ENCODE measurements around the gene PIK3C2A.

Gene PIK3C2A

GRCh38 chr11:17214338-17214737, 6.6 kb upstream of the PIK3C2A start:
- DNase-seq (ENCODE audit: low read depth in 2 of 3, low spot score in 1 of 3), result no peak

GRCh38 chr11:17211286-17211685, 3.5 kb upstream of the PIK3C2A start:
- DNase-seq (ENCODE audit: low read depth in 2 of 3, low spot score in 1 of 3), result no peak

GRCh38 chr11:17209939-17210245, 2.1 kb upstream of the PIK3C2A start:
- no peak for DNase-seq (ENCODE audit: low read depth in 2 of 3, low spot score in 1 of 3)

GRCh38 chr11:17208257-17208999, 642 bp upstream of the PIK3C2A start:
- DNase-seq (ENCODE audit: low read depth in 2 of 3, low spot score in 1 of 3), result peak; percentile 11 to 47 (median 12)

GRCh38 chr11:17206463-17206862, 1.3 kb downstream of the PIK3C2A start:
- no peak for DNase-seq (ENCODE audit: low read depth in 2 of 3, low spot score in 1 of 3)

- DNase-seq (ENCODE audit: low read depth in 2 of 3, low spot score in 1 of 3), result no peak
Measured at GRCh38 chr11:17197431-17197898, 10.3 kb downstream of the PIK3C2A start.

GRCh38 chr11:17188675-17189074, 19.1 kb downstream of the PIK3C2A start:
- DNase-seq (ENCODE audit: low read depth in 2 of 3, low spot score in 1 of 3), result no peak

GRCh38 chr11:17186932-17187692, 20.7 kb downstream of the PIK3C2A start:
- DNase-seq (ENCODE audit: low read depth in 2 of 3, low spot score in 1 of 3), result no peak

GRCh38 chr11:17185938-17186337, 21.8 kb downstream of the PIK3C2A start:
- DNase-seq (ENCODE audit: low read depth in 2 of 3, low spot score in 1 of 3), result no peak

- no peak for DNase-seq (ENCODE audit: low read depth in 2 of 3, low spot score in 1 of 3)
Measured at GRCh38 chr11:17184882-17185587, 22.8 kb downstream of the PIK3C2A start.

- no peak for DNase-seq (ENCODE audit: low read depth in 2 of 3, low spot score in 1 of 3)
Measured at GRCh38 chr11:17183836-17184235, 23.9 kb downstream of the PIK3C2A start.

- DNase-seq (ENCODE audit: low read depth in 2 of 3, low spot score in 1 of 3), result no peak
Measured at GRCh38 chr11:17179970-17180369, 27.8 kb downstream of the PIK3C2A start.

- no peak for DNase-seq (ENCODE audit: low read depth in 2 of 3, low spot score in 1 of 3)
Measured at GRCh38 chr11:17173332-17173731, 34.5 kb downstream of the PIK3C2A start.

GRCh38 chr11:17171916-17172315, 35.9 kb downstream of the PIK3C2A start:
- no peak for DNase-seq (ENCODE audit: low read depth in 2 of 3, low spot score in 1 of 3)

GRCh38 chr11:17171343-17171742, 36.4 kb downstream of the PIK3C2A start:
- no peak for DNase-seq (ENCODE audit: low read depth in 2 of 3, low spot score in 1 of 3)

GRCh38 chr11:17169876-17170275, 37.9 kb downstream of the PIK3C2A start:
- DNase-seq (ENCODE audit: low read depth in 2 of 3, low spot score in 1 of 3), result no peak

- no peak for DNase-seq (ENCODE audit: low read depth in 2 of 3, low spot score in 1 of 3)
Measured at GRCh38 chr11:17165247-17165890, 42.4 kb downstream of the PIK3C2A start.

- DNase-seq (ENCODE audit: low read depth in 2 of 3, low spot score in 1 of 3), result no peak
Measured at GRCh38 chr11:17164361-17165246, 43.2 kb downstream of the PIK3C2A start.

- no peak for DNase-seq (ENCODE audit: low read depth in 2 of 3, low spot score in 1 of 3)
Measured at GRCh38 chr11:17163736-17164135, 44.0 kb downstream of the PIK3C2A start.

GRCh38 chr11:17163291-17163690, 44.5 kb downstream of the PIK3C2A start:
- no peak for DNase-seq (ENCODE audit: low read depth in 2 of 3, low spot score in 1 of 3)

Measured in stimulated activated CD4-positive, alpha-beta T cell treated with anti-CD3 and anti-CD28 coated beads, Interleukin-12 subunit alpha, Interleukin-12 subunit beta, amount 100 ng/mL, for 48 hours (primary cell).